ENCODE measurements around the gene MGLL.

DNA sequence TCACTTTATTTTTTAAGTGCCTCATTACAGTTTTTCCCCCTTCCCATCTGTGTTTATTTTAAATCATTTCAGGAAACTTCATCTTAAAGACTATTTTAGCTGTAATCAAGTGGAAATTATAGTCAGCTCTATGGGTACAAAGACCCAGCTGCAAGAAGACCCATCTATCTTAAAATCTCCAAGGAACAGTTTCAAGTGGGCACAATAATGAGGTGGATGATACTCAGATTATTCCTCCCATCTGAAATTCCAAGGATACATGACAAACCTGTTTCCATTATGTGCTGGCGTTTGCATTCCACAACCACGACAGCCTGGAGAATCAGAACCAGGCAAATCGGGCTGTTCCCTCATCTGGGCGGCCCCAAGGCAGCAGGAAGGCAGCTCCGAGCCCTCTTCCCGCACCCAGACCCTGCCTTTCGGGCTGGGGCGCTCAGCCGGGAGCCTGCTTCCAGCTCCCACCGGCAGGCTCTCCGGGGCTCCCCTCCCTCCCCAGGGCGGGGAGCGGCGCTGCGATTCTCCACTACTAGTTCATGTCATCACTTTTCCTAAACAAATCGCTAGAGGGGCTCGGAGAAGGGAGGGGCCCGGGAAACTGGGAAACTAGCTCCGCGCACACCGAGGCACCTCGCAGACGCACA lies at the start of gene MGLL:
- TF ChIP-seq EP300 (IDR thresholded peaks at IDR 0.05), result no peak
- TF ChIP-seq, protein P1, sequence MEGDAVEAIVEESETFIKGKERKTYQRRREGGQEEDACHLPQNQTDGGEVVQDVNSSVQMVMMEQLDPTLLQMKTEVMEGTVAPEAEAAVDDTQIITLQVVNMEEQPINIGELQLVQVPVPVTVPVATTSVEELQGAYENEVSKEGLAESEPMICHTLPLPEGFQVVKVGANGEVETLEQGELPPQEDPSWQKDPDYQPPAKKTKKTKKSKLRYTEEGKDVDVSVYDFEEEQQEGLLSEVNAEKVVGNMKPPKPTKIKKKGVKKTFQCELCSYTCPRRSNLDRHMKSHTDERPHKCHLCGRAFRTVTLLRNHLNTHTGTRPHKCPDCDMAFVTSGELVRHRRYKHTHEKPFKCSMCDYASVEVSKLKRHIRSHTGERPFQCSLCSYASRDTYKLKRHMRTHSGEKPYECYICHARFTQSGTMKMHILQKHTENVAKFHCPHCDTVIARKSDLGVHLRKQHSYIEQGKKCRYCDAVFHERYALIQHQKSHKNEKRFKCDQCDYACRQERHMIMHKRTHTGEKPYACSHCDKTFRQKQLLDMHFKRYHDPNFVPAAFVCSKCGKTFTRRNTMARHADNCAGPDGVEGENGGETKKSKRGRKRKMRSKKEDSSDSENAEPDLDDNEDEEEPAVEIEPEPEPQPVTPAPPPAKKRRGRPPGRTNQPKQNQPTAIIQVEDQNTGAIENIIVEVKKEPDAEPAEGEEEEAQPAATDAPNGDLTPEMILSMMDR (IDR thresholded peaks at IDR 0.05), result no peak

Measured in ovary (tissue), 3 donors.